H9 (cell line): ENCODE data around the gene PICALM. TPM values are rescaled to one million over a fixed set of nuclear protein-coding genes. Genes with fewer than 3 reads are reported as not detected.

Experiments used
- DNase-seq: peaks from one replicate; pipeline ENCODE4 v3.0.0-alpha.2; 2017
- H2AFZ ChIP-seq: one replicate; pipeline ENCODE4 v1.6.1; 2013; ENCODE audit warnings: mild to moderate bottlenecking, low read length, control low read depth, moderate library complexity
- H2AK5ac ChIP-seq: 2 replicates; pipeline ENCODE4 v1.6.1; 2013; ENCODE audit warnings: low read length, control low read depth, mixed read lengths; ENCODE audit not compliant: insufficient read length
- H2BK120ac ChIP-seq: one replicate; pipeline ENCODE4 v1.6.1; 2013; ENCODE audit warnings: low read depth, mild to moderate bottlenecking, low read length, control low read depth, inconsistent platforms; ENCODE audit not compliant: poor library complexity, severe bottlenecking
- H2BK12ac ChIP-seq: 2 replicates; pipeline ENCODE4 v1.6.1; 2013; ENCODE audit warnings: low read length, control low read depth, mixed read lengths, low read depth; ENCODE audit not compliant: insufficient read length
- H2BK15ac ChIP-seq: 2 replicates; pipeline ENCODE4 v1.6.1; 2013; ENCODE audit warnings: low read depth, low read length, control low read depth
- H2BK20ac ChIP-seq: one replicate; pipeline ENCODE4 v1.6.1; 2013; ENCODE audit warnings: low read depth, mild to moderate bottlenecking, low read length, control low read depth, inconsistent platforms; ENCODE audit not compliant: poor library complexity, severe bottlenecking
- H2BK5ac ChIP-seq: 2 replicates; pipeline ENCODE4 v1.6.1; 2013; ENCODE audit warnings: low read length, control low read depth, mixed read lengths; ENCODE audit not compliant: insufficient read length
- H3K14ac ChIP-seq: 2 replicates; pipeline ENCODE4 v1.6.1; 2013; ENCODE audit warnings: low read length, control low read depth; ENCODE audit not compliant: insufficient read depth
- H3K18ac ChIP-seq: 2 replicates; pipeline ENCODE4 v1.6.1; 2013; ENCODE audit warnings: low read depth, mild to moderate bottlenecking, mixed read lengths, low read length, control low read depth; ENCODE audit not compliant: insufficient read length
- H3K23ac ChIP-seq: 2 replicates; pipeline ENCODE4 v1.6.1; 2013; ENCODE audit warnings: low read length, control low read depth, mixed read lengths, low read depth; ENCODE audit not compliant: insufficient read length
- H3K23me2 ChIP-seq: 2 replicates; pipeline ENCODE4 v1.6.1; 2013; ENCODE audit warnings: low read depth, mild to moderate bottlenecking, mixed read lengths, low read length, control low read depth; ENCODE audit not compliant: insufficient read length, poor library complexity, severe bottlenecking
- H3K27ac ChIP-seq: 2 replicates; pipeline ENCODE4 v1.5.1; 2013; ENCODE audit warnings: low read length, control low read depth, mixed read lengths, low read depth; ENCODE audit not compliant: insufficient read length
- H3K27me3 ChIP-seq: 2 replicates; pipeline ENCODE4 v1.6.1; 2013; ENCODE audit warnings: low read length, control low read depth, inconsistent platforms; ENCODE audit not compliant: insufficient read depth
- H3K4ac ChIP-seq: 2 replicates; pipeline ENCODE4 v1.6.1; 2013; ENCODE audit warnings: low read depth, mild to moderate bottlenecking, control low read depth, inconsistent platforms, low read length, moderate library complexity
- H3K4me1 ChIP-seq: 2 replicates; pipeline ENCODE4 v1.6.1; 2013; ENCODE audit warnings: low read length, control low read depth, inconsistent platforms; ENCODE audit not compliant: insufficient read depth
- H3K4me2 ChIP-seq: 2 replicates; pipeline ENCODE4 v1.6.1; 2013; ENCODE audit warnings: low read length, control low read depth, mixed read lengths; ENCODE audit not compliant: insufficient read length, insufficient read depth
- H3K56ac ChIP-seq: 2 replicates; pipeline ENCODE4 v1.6.1; 2013; ENCODE audit warnings: low read depth, mild to moderate bottlenecking, mixed read lengths, low read length, control low read depth; ENCODE audit not compliant: insufficient read length
- H3K79me1 ChIP-seq: 2 replicates; pipeline ENCODE4 v1.6.1; 2013; ENCODE audit warnings: low read depth, mild to moderate bottlenecking, moderate library complexity, low read length, control low read depth, inconsistent platforms; ENCODE audit not compliant: insufficient read depth, poor library complexity, severe bottlenecking
- H3K79me2 ChIP-seq: 2 replicates; pipeline ENCODE4 v1.6.1; 2013; ENCODE audit warnings: low read length, control low read depth, inconsistent platforms; ENCODE audit not compliant: insufficient read depth
- H3K9ac ChIP-seq: 2 replicates; pipeline ENCODE4 v1.6.1; 2013; ENCODE audit warnings: low read length, control low read depth, mixed read lengths; ENCODE audit not compliant: insufficient read length; ENCODE audit errors: extremely low read depth
- H3K9me3 ChIP-seq: one replicate; pipeline ENCODE4 v1.6.1; 2013; ENCODE audit warnings: low read depth, low read length, inconsistent platforms; ENCODE audit not compliant: control insufficient read depth
- H3T11ph ChIP-seq: one replicate; pipeline ENCODE4 v1.6.1; 2013; ENCODE audit warnings: mild to moderate bottlenecking, low read length, control low read depth, inconsistent platforms
- H4K20me1 ChIP-seq: one replicate; pipeline ENCODE4 v1.6.1; 2013; ENCODE audit not compliant: control insufficient read depth, insufficient read length, insufficient read depth
- H4K5ac ChIP-seq: 2 replicates; pipeline ENCODE4 v1.6.1; 2013; ENCODE audit warnings: low read depth, mild to moderate bottlenecking, mixed read lengths, low read length, control low read depth; ENCODE audit not compliant: insufficient read length
- H4K8ac ChIP-seq: replicated peaks from 2 replicates; pipeline ENCODE4 v1.6.1; 2013; ENCODE audit warnings: low read length, control low read depth, mixed read lengths, low read depth; ENCODE audit not compliant: insufficient read length
- H4K91ac ChIP-seq: 2 replicates; pipeline ENCODE4 v1.6.1; 2013; ENCODE audit warnings: low read depth, mild to moderate bottlenecking, moderate library complexity, mixed read lengths, low read length, control low read depth; ENCODE audit not compliant: insufficient read length
- H3K27ac Mint-ChIP-seq, 3 experiments: 2 replicates in 2 of 3; 3 replicates in 1 of 3; pipeline ENCODE4 v1.8.0; 2020 to 2021; ENCODE audit warnings: mixed read lengths in 3 of 3, mild to moderate bottlenecking in 1 of 3, moderate library complexity in 1 of 3
- H3K27me3 Mint-ChIP-seq: 2 replicates; pipeline ENCODE4 v1.8.0; 2021; ENCODE audit warnings: low read depth, mild to moderate bottlenecking, moderate library complexity, mixed read lengths
- H3K36me3 Mint-ChIP-seq, 3 experiments: 2 replicates in 2 of 3; 3 replicates in 1 of 3; pipeline ENCODE4 v1.8.0; 2020 to 2021; ENCODE audit warnings: low read depth in 3 of 3, mixed read lengths in 3 of 3; ENCODE audit not compliant: insufficient read depth in 1 of 3
- H3K4me1 Mint-ChIP-seq, 2 experiments: 2 replicates each; pipeline ENCODE4 v1.8.0; 2020; ENCODE audit warnings: mixed read lengths in 2 of 2
- H3K4me3 Mint-ChIP-seq, 2 experiments: 2 replicates in 1 of 2; 3 replicates in 1 of 2; pipeline ENCODE4 v1.8.0; 2020 to 2021; ENCODE audit warnings: mild to moderate bottlenecking in 2 of 2, mixed read lengths in 2 of 2, moderate library complexity in 1 of 2
- H3K9me3 Mint-ChIP-seq, 2 experiments: 2 replicates in 1 of 2; 3 replicates in 1 of 2; pipeline ENCODE4 v1.8.0; 2020; ENCODE audit warnings: mild to moderate bottlenecking in 2 of 2, mixed read lengths in 2 of 2, moderate library complexity in 1 of 2
- CTCF ChIP-seq: fragments of 200-600 bp; sonication (generic); conservative IDR thresholded peaks from 3 replicates; pipeline ENCODE4 v1.8.0; 2021; ENCODE audit warnings: antibody characterized with exemption, mild to moderate bottlenecking
- total RNA-seq: library from RNA; stranded (reverse); gene quantifications from 2 replicates; pipeline ENCODE4 v1.2.1, GENCODE V29; 2021

Gene PICALM
- total RNA-seq, 1 experiment from 2014 or later: 76.4 TPM

GRCh38 chr11:86013713-86014112, 55.2 kb downstream of the PICALM start:
- no peak overlapping the region for H2AK5ac ChIP-seq
- H3K23ac ChIP-seq: no peak overlapping the region
- no peak overlapping the region for H3K14ac ChIP-seq
- H3K27ac ChIP-seq: no peak overlapping the region
- no peak overlapping the region for H4K5ac ChIP-seq
- no peak overlapping the region for H3K56ac ChIP-seq
- Mint-ChIP-seq H3K27ac (no peak overlapping the region), H3K27me3 (no peaks in the 10 kb centered on the region), H3K4me1 (no peaks in the 10 kb centered on the region), H3K36me3 (peaks cover 7 to 40% (median 32%) of the 10 kb centered on the region in 3 experiments; a peak in 6 of 7 replicates), H3K4me3 (no peak overlapping the region), H3K9me3 (no peaks in the 10 kb centered on the region)
- no peak overlapping the region for H3K4me2 ChIP-seq
- H2BK5ac ChIP-seq: no peak overlapping the region
- no peak overlapping the region for H3K4ac ChIP-seq
- H2BK15ac ChIP-seq: no peak overlapping the region
- H3K79me1 ChIP-seq: no peaks in the 10 kb centered on the region
- H3K27me3 ChIP-seq: no peaks in the 10 kb centered on the region
- DNase-seq: no peak
- no peak overlapping the region for H3K9ac ChIP-seq
- H3K18ac ChIP-seq: no peak overlapping the region
- no peak overlapping the region for H2BK12ac ChIP-seq
- no peak overlapping the region for H2AFZ ChIP-seq
- no peak for TF ChIP-seq CTCF
- no peaks in the 10 kb centered on the region for H3K4me1 ChIP-seq
- H3T11ph ChIP-seq: no peak overlapping the region
- no peak overlapping the region for H2BK20ac ChIP-seq
- H3K79me2 ChIP-seq: no peaks in the 10 kb centered on the region
- no peaks in the 10 kb centered on the region for H3K23me2 ChIP-seq
- H4K20me1 ChIP-seq: no peaks in the 10 kb centered on the region
- H3K9me3 ChIP-seq: no peaks in the 10 kb centered on the region
- no peak overlapping the region for H2BK120ac ChIP-seq
- no peak overlapping the region for H4K8ac ChIP-seq
- H4K91ac ChIP-seq: no peak overlapping the region
